Mesenchymal stem cell (in vitro differentiated cells and primary cell): Measurements from ENCODE around the gene MSI2.

Experiments
- DNase-seq: peaks from one replicate; pipeline ENCODE4 v3.0.0-alpha.2; 2013
- H2AFZ ChIP-seq: one replicate; pipeline ENCODE4 v1.6.1; 2013; ENCODE audit warnings: low read depth, mild to moderate bottlenecking, control low read depth, inconsistent platforms, low read length, moderate library complexity
- H2AK5ac ChIP-seq: 2 replicates; pipeline ENCODE4 v1.6.1; 2013; ENCODE audit warnings: low read length, moderate library complexity, mild to moderate bottlenecking, inconsistent platforms; ENCODE audit not compliant: severe bottlenecking
- H2BK120ac ChIP-seq: one replicate; pipeline ENCODE4 v1.6.1; 2013; ENCODE audit warnings: low read depth, mild to moderate bottlenecking, inconsistent platforms, low read length, moderate library complexity
- H2BK12ac ChIP-seq, 2 experiments: one replicate each; pipeline ENCODE4 v1.6.1; 2013; ENCODE audit warnings: inconsistent platforms in 2 of 2, low read length in 2 of 2, mild to moderate bottlenecking in 2 of 2, moderate library complexity in 2 of 2, control low read depth in 1 of 2
- H2BK15ac ChIP-seq: one replicate; pipeline ENCODE4 v1.6.1; 2013; ENCODE audit warnings: mild to moderate bottlenecking, low read depth, inconsistent platforms; ENCODE audit not compliant: poor library complexity, severe bottlenecking
- H2BK5ac ChIP-seq: 2 replicates; pipeline ENCODE4 v1.6.1; 2013; ENCODE audit warnings: low read depth, mild to moderate bottlenecking, low read length, control low read depth, inconsistent platforms; ENCODE audit not compliant: poor library complexity, severe bottlenecking
- H3K14ac ChIP-seq, 2 experiments: one replicate each; pipeline ENCODE4 v1.6.1; 2013; ENCODE audit warnings: inconsistent platforms in 2 of 2, low read length in 2 of 2, control low read depth in 1 of 2, mild to moderate bottlenecking in 1 of 2, moderate library complexity in 1 of 2
- H3K18ac ChIP-seq, 2 experiments: one replicate each; pipeline ENCODE4 v1.6.1; 2013; ENCODE audit warnings: inconsistent platforms in 2 of 2, low read length in 2 of 2, control low read depth in 1 of 2, low read depth in 1 of 2, mild to moderate bottlenecking in 1 of 2
- H3K23ac ChIP-seq, 2 experiments: one replicate each; pipeline ENCODE4 v1.6.1; 2013; ENCODE audit warnings: inconsistent platforms in 2 of 2, low read length in 2 of 2, mild to moderate bottlenecking in 2 of 2, moderate library complexity in 2 of 2, control low read depth in 1 of 2
- H3K27ac ChIP-seq: 2 replicates; pipeline ENCODE4 v1.5.1; 2013; ENCODE audit warnings: mild to moderate bottlenecking, moderate library complexity, low read length, control low read depth, inconsistent platforms; ENCODE audit not compliant: poor library complexity, severe bottlenecking
- H3K27me3 ChIP-seq, 2 experiments: 2 replicates each; pipeline versions ENCODE4 v1.6.1 to v1.7.0; 2013; ENCODE audit warnings: low read length in 2 of 2, mild to moderate bottlenecking in 2 of 2, moderate library complexity in 2 of 2, control low read depth in 1 of 2, inconsistent platforms in 1 of 2; ENCODE audit not compliant: control insufficient read depth in 1 of 2, insufficient read depth in 1 of 2
- H3K36me3 ChIP-seq, 2 experiments: 2 replicates each; pipeline versions ENCODE4 v1.6.1 to v1.7.0; 2013; ENCODE audit warnings: low read length in 2 of 2, control low read depth in 1 of 2, inconsistent platforms in 1 of 2, low read depth in 1 of 2, mild to moderate bottlenecking in 1 of 2; ENCODE audit not compliant: insufficient read depth in 2 of 2, control insufficient read depth in 1 of 2
- H3K4ac ChIP-seq, 2 experiments: one replicate each; pipeline ENCODE4 v1.6.1; 2013; ENCODE audit warnings: inconsistent platforms in 2 of 2, low read length in 2 of 2, mild to moderate bottlenecking in 2 of 2, moderate library complexity in 2 of 2, control low read depth in 1 of 2, low read depth in 1 of 2
- H3K4me1 ChIP-seq: 2 replicates; pipeline ENCODE4 v1.6.1; 2013; ENCODE audit warnings: low read depth, low read length, control low read depth; ENCODE audit not compliant: control insufficient read depth, insufficient read depth
- H3K4me2 ChIP-seq: 2 replicates; pipeline ENCODE4 v1.6.1; 2013; ENCODE audit warnings: low read length, mild to moderate bottlenecking, inconsistent platforms; ENCODE audit not compliant: poor library complexity, severe bottlenecking
- H3K4me3 ChIP-seq, 2 experiments: 2 replicates each; pipeline versions ENCODE4 v1.5.1 to v1.7.0; 2013; ENCODE audit warnings: low read length in 2 of 2, mild to moderate bottlenecking in 2 of 2, control low read depth in 1 of 2, low read depth in 1 of 2; ENCODE audit not compliant: insufficient read depth in 1 of 2
- H3K79me1 ChIP-seq: replicated peaks from 2 replicates; pipeline ENCODE4 v1.6.1; 2013; ENCODE audit warnings: mild to moderate bottlenecking, control low read depth, low read length, inconsistent platforms; ENCODE audit not compliant: poor library complexity, severe bottlenecking
- H3K9ac ChIP-seq: 2 replicates; pipeline ENCODE4 v1.7.0; 2013; ENCODE audit warnings: mild to moderate bottlenecking, low read length, moderate library complexity
- H3K9me3 ChIP-seq: 2 replicates; pipeline ENCODE4 v1.7.0; 2013; ENCODE audit warnings: mild to moderate bottlenecking, low read length; ENCODE audit not compliant: control insufficient read depth
- H4K8ac ChIP-seq: one replicate; pipeline ENCODE4 v1.6.1; 2013; ENCODE audit warnings: inconsistent platforms, mild to moderate bottlenecking, low read length, moderate library complexity
- H4K91ac ChIP-seq: one replicate; pipeline ENCODE4 v1.6.1; 2013; ENCODE audit warnings: mild to moderate bottlenecking, low read length, inconsistent platforms
- WGBS: methylation state at CpG from one replicate; pipeline ENCODE4 v1.1.7; 2013; ENCODE audit warnings: mixed read lengths; 5-methylcytosine and 5-hydroxymethylcytosine counted together

The MSI2 gene

GRCh38 chr17:57462007-57462579 lies 205.8 kb downstream of the MSI2 start:
- H3K79me1 ChIP-seq: peaks cover 38% of the 10 kb centered on the region
- H4K8ac ChIP-seq: no peak overlapping the region
- H2AFZ ChIP-seq: no peak overlapping the region
- no peak overlapping the region for H3K4ac ChIP-seq
- H3K27me3 ChIP-seq: peaks cover 0 to 5% of the 10 kb centered on the region in 2 experiments
- peaks cover 24% of the 10 kb centered on the region for H3K4me1 ChIP-seq
- no peak for DNase-seq
- H2BK12ac ChIP-seq: peak overlapping the region in 1 of 2 experiments; percentile 12
- no peak overlapping the region for H3K27ac ChIP-seq
- peak overlapping the region; percentile 27 for H2AK5ac ChIP-seq
- H3K9ac ChIP-seq: no peak overlapping the region
- H2BK15ac ChIP-seq: no peak overlapping the region
- no peak overlapping the region for H4K91ac ChIP-seq
- no peak overlapping the region for H3K14ac ChIP-seq
- H2BK5ac ChIP-seq: no peak overlapping the region
- peak overlapping the region in 1 of 2 experiments; percentile 29 for H3K18ac ChIP-seq
- no peak overlapping the region for H3K23ac ChIP-seq
- no peak overlapping the region for H2BK120ac ChIP-seq
- peaks cover 0 to 2% of the 10 kb centered on the region in 2 experiments for H3K36me3 ChIP-seq
- no peaks in the 10 kb centered on the region for H3K9me3 ChIP-seq
- H3K4me3 ChIP-seq: no peak overlapping the region
- WGBS: 100% methylated on average over 3 of the region's 4 CpGs
- H3K4me2 ChIP-seq: no peak overlapping the region

DNA sequence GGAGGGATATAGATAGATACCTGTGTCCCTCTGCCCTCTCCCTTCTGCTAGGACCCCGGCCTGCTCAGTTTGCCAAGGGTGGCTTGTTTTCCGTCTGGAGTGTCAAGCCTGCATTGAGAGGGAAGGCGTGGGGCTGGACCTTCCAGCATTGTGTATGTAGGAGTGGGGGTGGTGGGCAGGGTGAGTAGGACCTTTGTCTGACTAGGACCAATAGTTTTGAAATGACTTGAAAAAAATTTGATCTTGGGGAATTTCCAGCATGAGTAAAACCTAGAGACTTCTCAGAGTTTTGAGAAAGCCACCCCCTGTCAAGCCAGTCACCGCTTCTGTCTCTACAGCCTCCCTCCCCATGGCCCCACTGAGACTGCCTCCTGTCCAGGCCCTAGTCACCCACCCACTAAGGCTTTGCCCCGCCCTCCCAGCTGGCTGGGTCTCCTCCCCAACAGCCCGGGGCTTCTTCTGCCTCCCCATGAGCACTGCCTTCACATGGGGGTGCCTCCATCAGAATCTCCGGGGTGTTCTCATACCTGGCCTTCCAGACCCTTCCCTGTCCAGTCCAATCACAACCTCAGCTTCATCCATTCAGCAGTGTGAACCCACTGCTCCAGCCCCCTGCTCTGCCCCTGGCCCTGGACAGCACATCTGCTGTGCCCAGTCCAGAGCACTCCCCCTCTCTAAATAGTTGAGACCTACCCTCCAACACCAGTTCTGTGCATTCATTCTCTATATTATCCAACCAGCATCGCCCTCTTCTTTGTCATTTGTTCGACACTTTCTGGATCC lies 207.0 kb downstream of the MSI2 start:
- H2AFZ ChIP-seq: no peak overlapping the region
- H2BK5ac ChIP-seq: no peak overlapping the region
- peak overlapping the region; percentile 39 for H2AK5ac ChIP-seq
- H3K4me2 ChIP-seq: no peak overlapping the region
- 63% methylated on average over 9 of the region's 9 CpGs for WGBS
- H4K8ac ChIP-seq: peak overlapping the region; percentile 12
- no peak overlapping the region for H3K9ac ChIP-seq
- no peak overlapping the region for H2BK15ac ChIP-seq
- H3K23ac ChIP-seq: no peak overlapping the region
- H4K91ac ChIP-seq: peak overlapping the region; percentile 6
- H3K27me3 ChIP-seq: peaks cover 0 to 14% of the 10 kb centered on the region in 2 experiments
- no peak overlapping the region for H3K4me3 ChIP-seq
- no peak overlapping the region for H2BK120ac ChIP-seq
- peaks cover 0 to 2% of the 10 kb centered on the region in 2 experiments for H3K36me3 ChIP-seq
- no peaks in the 10 kb centered on the region for H3K9me3 ChIP-seq
- peak overlapping the region in 1 of 2 experiments; percentile 28 for H2BK12ac ChIP-seq
- peak overlapping the region; percentile 6 for H3K27ac ChIP-seq
- H3K14ac ChIP-seq: peak overlapping the region in 1 of 2 experiments; percentile 49
- H3K4me1 ChIP-seq: peaks cover 24% of the 10 kb centered on the region
- H3K79me1 ChIP-seq: peaks cover 45% of the 10 kb centered on the region
- DNase-seq: peak; percentile 84
- peak overlapping the region in 1 of 2 experiments; percentile 67 for H3K18ac ChIP-seq
- H3K4ac ChIP-seq: peak overlapping the region in 1 of 2 experiments; percentile 17

DNA sequence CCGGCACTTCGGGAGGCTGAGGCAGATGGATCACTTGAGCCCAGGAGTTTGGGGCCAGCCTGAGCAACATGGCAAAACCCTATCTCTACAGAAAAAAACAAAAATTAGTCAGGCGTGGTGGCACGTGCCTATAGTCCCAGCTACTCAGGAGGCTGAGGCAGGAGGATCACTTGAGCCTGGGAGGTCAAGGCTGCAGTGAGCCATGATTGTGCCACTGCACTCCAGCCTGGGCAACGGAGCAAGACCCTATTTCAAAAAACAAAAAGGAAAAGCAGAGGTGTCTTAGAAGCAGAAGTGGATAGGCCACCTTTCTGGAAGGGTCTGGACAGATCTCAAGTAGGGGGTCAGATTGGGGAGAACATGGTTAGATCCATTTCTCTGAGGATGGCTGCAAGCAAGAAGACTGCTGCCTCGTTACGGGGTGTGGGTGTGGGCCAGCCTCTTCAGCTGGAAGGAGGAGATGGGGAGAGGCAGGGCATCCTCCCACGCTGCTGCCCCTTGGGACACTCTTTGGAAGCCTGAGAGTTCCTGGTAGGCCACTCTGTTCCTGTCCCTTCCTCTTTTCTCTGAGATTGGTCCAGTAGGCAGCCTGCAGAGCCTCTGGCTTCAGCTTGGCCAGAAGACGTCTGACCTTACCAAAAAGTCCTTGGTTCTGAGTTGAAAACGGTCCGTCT lies 208.0 kb downstream of the MSI2 start:
- H4K91ac ChIP-seq: peak overlapping the region; percentile 13
- H3K9me3 ChIP-seq: no peaks in the 10 kb centered on the region
- no peak overlapping the region for H3K18ac ChIP-seq
- peaks cover 0 to 22% of the 10 kb centered on the region in 2 experiments for H3K27me3 ChIP-seq
- no peak overlapping the region for H3K23ac ChIP-seq
- no peak overlapping the region for H2BK12ac ChIP-seq
- H3K9ac ChIP-seq: no peak overlapping the region
- H3K4me3 ChIP-seq: no peak overlapping the region
- H2BK15ac ChIP-seq: peak overlapping the region; percentile 0
- peaks cover 41% of the 10 kb centered on the region for H3K79me1 ChIP-seq
- no peak overlapping the region for H3K14ac ChIP-seq
- no peak overlapping the region for H3K4me2 ChIP-seq
- peak overlapping the region; percentile 13 for H2AK5ac ChIP-seq
- H3K27ac ChIP-seq: no peak overlapping the region
- no peak for DNase-seq
- peaks cover 23% of the 10 kb centered on the region for H3K4me1 ChIP-seq
- no peak overlapping the region for H2AFZ ChIP-seq
- H4K8ac ChIP-seq: no peak overlapping the region
- H3K4ac ChIP-seq: no peak overlapping the region
- H3K36me3 ChIP-seq: peaks cover 0 to 2% of the 10 kb centered on the region in 2 experiments
- WGBS: 96% methylated on average over 11 of the region's 11 CpGs
- no peak overlapping the region for H2BK120ac ChIP-seq
- H2BK5ac ChIP-seq: no peak overlapping the region

GRCh38 chr17:57465610-57466009 lies 209.3 kb downstream of the MSI2 start:
- Histone ChIP-seq H3K23ac (no peak overlapping the region), H3K9me3 (no peaks in the 10 kb centered on the region), H3K4me2 (no peak overlapping the region), H3K27me3 (peaks cover 0 to 31% of the 10 kb centered on the region in 2 experiments), H3K36me3 (peaks cover 0 to 2% of the 10 kb centered on the region in 2 experiments), H3K27ac (no peak overlapping the region), H2BK5ac (no peak overlapping the region), H2BK120ac (peak overlapping the region; percentile 54), H2BK15ac (no peak overlapping the region), H3K4ac (peak overlapping the region in 1 of 2 experiments; percentile 17), H2AFZ (no peak overlapping the region), H2BK12ac (peak overlapping the region; percentile 38 to 40), H3K4me1 (peaks cover 23% of the 10 kb centered on the region), H3K18ac (peak overlapping the region in 1 of 2 experiments; percentile 38), H3K14ac (no peak overlapping the region), H4K91ac (no peak overlapping the region), H3K79me1 (peaks cover 40% of the 10 kb centered on the region), H4K8ac (no peak overlapping the region), H2AK5ac (peak overlapping the region; percentile 27), H3K9ac (no peak overlapping the region), H3K4me3 (no peak overlapping the region)
- WGBS: 94% methylated on average over 5 of the region's 5 CpGs
- DNase-seq: no peak
